A549 (cell line): ENCODE data around the gene MRPL18. TPM values are rescaled to one million over a fixed set of nuclear protein-coding genes. Genes with fewer than 3 reads are reported as not detected.

Experiments
- ATAC-seq, 2 experiments: fragments of 200-7000 bp in 1 of 2; fragments of >200 bp in 1 of 2; cut with Nextera tagmentation in 1 of 2; cut with Tn5 transposase in 1 of 2; 3 replicates each; pipeline versions ENCODE4 v1.8.0 to v1.9.1; 2018 to 2020; ENCODE audit warnings: mild to moderate bottlenecking in 1 of 2, moderate library complexity in 1 of 2
- CTCF ChIA-PET: fragments of 300-600 bp; sonication (Branson Sonifier 250); formaldehyde crosslinking; extraction: SDS; loops from one replicate; lab custom pipeline; 2021; ENCODE audit warnings: antibody characterized with exemption, inconsistent platforms; lab: Yijun Ruan, JAX
- POLR2A ChIA-PET: fragments of 350-600 bp; formaldehyde crosslinking; extraction: SDS; loops from one replicate; lab custom pipeline; 2021; ENCODE audit warnings: antibody characterized with exemption, inconsistent platforms; lab: Yijun Ruan, JAX
- DNase-seq, 2 experiments: peaks; one replicate each; pipeline versions ENCODE4 v3.0.0 to v3.0.0-alpha.2; 2011 to 2016; ENCODE audit warnings: low read depth in 1 of 2, low spot score in 1 of 2
- FAIRE-seq: peaks from 2 replicates; lab custom pipeline; 2011; peaks lifted over from hg19 to GRCh38; lab: Jason Lieb, UNC
- H3K27ac ChIP-seq, 2 experiments: fragments of >200 bp; sonication (Bioruptor Twin); formaldehyde crosslinking; 3 replicates each; pipeline ENCODE4 v1.5.1; 2016 to 2017
- H3K4me1 ChIP-seq: fragments of >200 bp; sonication (Bioruptor Twin); formaldehyde crosslinking; 3 replicates; pipeline ENCODE4 v1.6.1; 2016
- H3K4me2 ChIP-seq: fragments of >200 bp; sonication (Bioruptor Twin); formaldehyde crosslinking; 3 replicates; pipeline ENCODE4 v1.6.1; 2016
- H3K4me3 ChIP-seq: fragments of >200 bp; sonication (Bioruptor Twin); formaldehyde crosslinking; 3 replicates; pipeline ENCODE4 v1.5.1; 2016
- H3K9me3 ChIP-seq: fragments of >200 bp; sonication (Bioruptor Twin); formaldehyde crosslinking; 3 replicates; pipeline ENCODE4 v1.6.1; 2016
- CBX8 ChIP-seq: fragments of 200-600 bp; sonication (generic); IDR thresholded peaks from 2 replicates; pipeline ENCODE4 v1.6.1; 2016
- FOSL2 ChIP-seq, 2 experiments: fragments of 450-650 bp in 1 of 2; fragments of >200 bp in 1 of 2; sonication (Bioruptor Twin) in 1 of 2; formaldehyde crosslinking; IDR thresholded peaks; 2 replicates each; pipeline versions ENCODE4 v1.5.0 to v1.6.1; 2016 to 2020; ENCODE audit warnings: mild to moderate bottlenecking in 1 of 2, moderate library complexity in 1 of 2
- HDAC2 ChIP-seq: fragments of 200-600 bp; sonication (generic); IDR thresholded peaks from 2 replicates; pipeline ENCODE4 v1.6.1; 2016
- HEYL ChIP-seq: fragments of 250-450 bp; sonication (Bioruptor Pico); IDR thresholded peaks from 2 replicates; pipeline ENCODE4 v1.8.0; 2021; ENCODE audit warnings: mild to moderate bottlenecking, moderate library complexity
- MAFK ChIP-seq: fragments of 450-650 bp; IDR thresholded peaks from 2 replicates; pipeline ENCODE4 v1.6.1; 2014; ENCODE audit not compliant: partially characterized antibody
- MYC ChIP-seq: IDR thresholded peaks from 2 replicates; pipeline ENCODE4 v1.6.1; 2012; ENCODE audit warnings: mild to moderate bottlenecking, inconsistent platforms, low read length, improper control_type of control experiment, borderline replicate concordance
- PHF8 ChIP-seq: fragments of 200-600 bp; sonication (generic); IDR thresholded peaks from 2 replicates; pipeline ENCODE4 v1.6.1; 2016; ENCODE audit warnings: low read depth, mild to moderate bottlenecking, antibody characterized with exemption, moderate library complexity, borderline replicate concordance
- RNF2 ChIP-seq: fragments of 200-600 bp; sonication (generic); IDR thresholded peaks from 2 replicates; pipeline ENCODE4 v1.6.1; 2016; ENCODE audit warnings: low read depth, mild to moderate bottlenecking, antibody characterized with exemption, moderate library complexity, borderline replicate concordance
- SREBF2 ChIP-seq: fragments of 450-650 bp; IDR thresholded peaks from 2 replicates; pipeline ENCODE4 v1.6.1; 2014; ENCODE audit warnings: mild to moderate bottlenecking, moderate library complexity
- ZNF302 ChIP-seq: fragments of 250-450 bp; sonication (Bioruptor Pico); IDR thresholded peaks from 2 replicates; pipeline ENCODE4 v1.9.0; 2021; ENCODE audit warnings: inconsistent platforms, mild to moderate bottlenecking, moderate library complexity
- WGBS: methylation state at CpG from one replicate; pipeline ENCODE4 v1.1.6; 2017; ENCODE audit errors: missing lambda C conversion rate; 5-methylcytosine and 5-hydroxymethylcytosine counted together
- polyA plus RNA-seq, 4 experiments: library from polyadenylated mRNA; depleted of rRNA in 3 of 4; stranded (reverse); fragments of >200 nt; fragmentation: RNase III in 1 of 4; extraction: RNeasy Plus Mini Kit Qiagen cat#74134 plus additional on column Dnase treatment in 1 of 4; gene quantifications; 2 replicates in 3 of 4; 3 replicates in 1 of 4; pipeline ENCODE4 v1.2.3, GENCODE V29; 2011 to 2017
- TF ChIP-seq, protein P1 (sequence below): fragments of 200-600 bp; sonication (generic); IDR thresholded peaks from 2 replicates; pipeline ENCODE4 v1.6.1; 2016; ENCODE audit warnings: antibody characterized with exemption, mild to moderate bottlenecking, moderate library complexity
- TF ChIP-seq, protein P2 (sequence below): fragments of 250-450 bp; sonication (Bioruptor Pico); IDR thresholded peaks from 2 replicates; pipeline ENCODE4 v1.5.0; 2021; ENCODE audit warnings: mild to moderate bottlenecking, moderate library complexity, borderline replicate concordance
- TF ChIP-seq, protein P3 (sequence below): IDR thresholded peaks from 2 replicates; pipeline ENCODE4 v1.6.1; 2012; ENCODE audit warnings: low read depth, borderline replicate concordance

The MRPL18 gene
- polyA plus RNA-seq, 2 of the 4 experiments (the other 2 are of a cell fraction) = 115 to 142 TPM

DNA sequence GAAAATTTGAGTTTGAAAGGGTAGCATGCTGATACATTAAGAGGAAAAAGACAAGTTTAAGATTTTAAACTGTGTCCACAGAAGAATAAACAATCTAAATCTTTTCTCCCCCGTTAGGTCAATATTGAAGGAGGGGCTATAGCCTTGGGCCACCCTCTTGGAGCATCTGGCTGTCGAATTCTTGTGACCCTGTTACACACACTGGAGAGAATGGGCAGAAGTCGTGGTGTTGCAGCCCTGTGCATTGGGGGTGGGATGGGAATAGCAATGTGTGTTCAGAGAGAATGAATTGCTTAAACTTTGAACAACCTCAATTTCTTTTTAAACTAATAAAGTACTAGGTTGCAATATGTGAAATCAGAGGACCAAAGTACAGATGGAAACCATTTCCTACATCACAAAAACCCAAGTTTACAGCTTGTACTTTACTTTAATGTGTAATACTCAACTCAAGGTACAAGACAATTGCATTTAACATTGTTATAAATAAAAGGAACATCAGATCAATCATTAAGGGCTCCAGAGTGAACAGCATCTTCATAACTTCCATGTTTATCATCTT is 11.6 kb upstream of the MRPL18 start (continued):
- TF ChIP-seq, protein P1, sequence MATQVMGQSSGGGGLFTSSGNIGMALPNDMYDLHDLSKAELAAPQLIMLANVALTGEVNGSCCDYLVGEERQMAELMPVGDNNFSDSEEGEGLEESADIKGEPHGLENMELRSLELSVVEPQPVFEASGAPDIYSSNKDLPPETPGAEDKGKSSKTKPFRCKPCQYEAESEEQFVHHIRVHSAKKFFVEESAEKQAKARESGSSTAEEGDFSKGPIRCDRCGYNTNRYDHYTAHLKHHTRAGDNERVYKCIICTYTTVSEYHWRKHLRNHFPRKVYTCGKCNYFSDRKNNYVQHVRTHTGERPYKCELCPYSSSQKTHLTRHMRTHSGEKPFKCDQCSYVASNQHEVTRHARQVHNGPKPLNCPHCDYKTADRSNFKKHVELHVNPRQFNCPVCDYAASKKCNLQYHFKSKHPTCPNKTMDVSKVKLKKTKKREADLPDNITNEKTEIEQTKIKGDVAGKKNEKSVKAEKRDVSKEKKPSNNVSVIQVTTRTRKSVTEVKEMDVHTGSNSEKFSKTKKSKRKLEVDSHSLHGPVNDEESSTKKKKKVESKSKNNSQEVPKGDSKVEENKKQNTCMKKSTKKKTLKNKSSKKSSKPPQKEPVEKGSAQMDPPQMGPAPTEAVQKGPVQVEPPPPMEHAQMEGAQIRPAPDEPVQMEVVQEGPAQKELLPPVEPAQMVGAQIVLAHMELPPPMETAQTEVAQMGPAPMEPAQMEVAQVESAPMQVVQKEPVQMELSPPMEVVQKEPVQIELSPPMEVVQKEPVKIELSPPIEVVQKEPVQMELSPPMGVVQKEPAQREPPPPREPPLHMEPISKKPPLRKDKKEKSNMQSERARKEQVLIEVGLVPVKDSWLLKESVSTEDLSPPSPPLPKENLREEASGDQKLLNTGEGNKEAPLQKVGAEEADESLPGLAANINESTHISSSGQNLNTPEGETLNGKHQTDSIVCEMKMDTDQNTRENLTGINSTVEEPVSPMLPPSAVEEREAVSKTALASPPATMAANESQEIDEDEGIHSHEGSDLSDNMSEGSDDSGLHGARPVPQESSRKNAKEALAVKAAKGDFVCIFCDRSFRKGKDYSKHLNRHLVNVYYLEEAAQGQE = no peak
- TF ChIP-seq CBX8 (no peak), HDAC2 (no peak), HEYL (CRISPR knock-in tag) (no peak), MAFK (no peak), FOSL2 (IDR thresholded peaks at IDR 0.05) (no peak), FOSL2 (CRISPR knock-in tag; IDR thresholded peaks at IDR 0.05) (no peak), ZNF302 (no peak)

DNA sequence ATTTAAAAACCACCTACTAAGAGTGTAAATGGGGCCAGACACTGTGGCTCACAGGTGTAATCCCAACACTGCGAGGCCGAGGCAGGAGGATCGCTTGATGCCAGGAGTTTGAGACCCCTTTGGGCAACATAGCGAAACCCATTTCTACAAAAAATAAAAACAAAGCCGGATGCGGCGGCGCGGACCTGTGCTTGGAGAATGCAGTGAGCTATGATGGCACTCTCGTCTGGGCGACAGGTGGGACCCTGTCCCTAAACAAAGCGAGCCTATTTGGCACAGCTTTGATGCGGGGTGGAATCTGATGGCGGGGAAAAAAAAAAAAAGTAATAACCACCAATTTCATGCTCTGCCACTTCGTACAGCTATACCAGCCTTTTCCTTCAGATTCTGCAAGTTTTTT is 2.0 kb upstream of the MRPL18 start:
- peaks cover 38% of the 10 kb centered on the region for H3K4me1 ChIP-seq
- no peak for ATAC-seq
- no peaks in the 10 kb centered on the region for H3K9me3 ChIP-seq
- no peak for DNase-seq
- CTCF ChIA-PET = interaction anchor here (0.6 kb wide), 1 partner anchor 46 kb away, joined by 3 read pairs; no protein-coding TSS in a partner anchor
- WGBS = 3% methylated on average over 15 of the region's 15 CpGs
- H3K4me3 ChIP-seq = peak overlapping the region; percentile 92
- H3K4me2 ChIP-seq = peak overlapping the region; percentile 84
- no peak for FAIRE-seq
- peak overlapping the region; percentile 94 to 98 for H3K27ac ChIP-seq
- POLR2A ChIA-PET = interaction anchor here (0.9 kb wide), 1 partner anchor 26 kb away, joined by 3 read pairs; the partner anchor contains the start of gene ACAT2
- TF ChIP-seq, protein P2, sequence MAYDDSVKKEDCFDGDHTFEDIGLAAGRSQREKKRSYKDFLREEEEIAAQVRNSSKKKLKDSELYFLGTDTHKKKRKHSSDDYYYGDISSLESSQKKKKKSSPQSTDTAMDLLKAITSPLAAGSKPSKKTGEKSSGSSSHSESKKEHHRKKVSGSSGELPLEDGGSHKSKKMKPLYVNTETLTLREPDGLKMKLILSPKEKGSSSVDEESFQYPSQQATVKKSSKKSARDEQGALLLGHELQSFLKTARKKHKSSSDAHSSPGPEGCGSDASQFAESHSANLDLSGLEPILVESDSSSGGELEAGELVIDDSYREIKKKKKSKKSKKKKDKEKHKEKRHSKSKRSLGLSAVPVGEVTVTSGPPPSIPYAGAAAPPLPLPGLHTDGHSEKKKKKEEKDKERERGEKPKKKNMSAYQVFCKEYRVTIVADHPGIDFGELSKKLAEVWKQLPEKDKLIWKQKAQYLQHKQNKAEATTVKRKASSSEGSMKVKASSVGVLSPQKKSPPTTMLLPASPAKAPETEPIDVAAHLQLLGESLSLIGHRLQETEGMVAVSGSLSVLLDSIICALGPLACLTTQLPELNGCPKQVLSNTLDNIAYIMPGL (CRISPR knock-in tag) = no peak
- TF ChIP-seq, all 56 proteins: peak for 0

DNA sequence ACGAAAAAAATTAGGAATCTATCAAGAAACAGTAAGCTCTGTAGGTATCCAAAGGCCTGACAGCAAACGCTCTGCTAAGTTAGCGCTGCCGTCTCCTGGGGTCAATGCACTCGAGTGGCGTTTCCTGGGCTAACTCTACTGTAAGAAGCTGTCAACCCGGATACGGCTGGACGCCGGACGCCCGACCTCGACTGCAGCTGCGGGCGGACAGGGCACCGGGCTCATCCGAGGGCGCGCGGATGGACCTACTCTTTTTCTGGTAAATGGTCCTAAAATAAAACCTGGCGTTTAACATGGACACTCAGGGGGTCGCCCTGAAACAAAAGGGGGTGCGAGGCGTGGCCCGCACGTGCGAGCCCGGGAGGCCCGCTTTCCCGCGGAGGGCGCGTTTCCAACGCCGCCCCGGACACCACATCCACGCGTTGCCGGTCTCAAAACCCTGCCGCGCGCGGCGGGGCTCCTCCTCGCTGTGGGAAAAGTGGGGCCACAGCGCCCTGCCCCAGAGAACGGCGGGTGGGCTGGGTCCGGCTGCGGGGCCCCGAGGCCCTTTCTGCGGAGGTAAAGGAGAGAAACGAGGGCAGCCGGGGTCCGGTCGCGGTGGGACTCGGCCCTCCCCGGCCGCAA is 1.4 kb upstream of the MRPL18 start:
- CTCF ChIA-PET = interaction anchor here (0.6 kb wide), 1 partner anchor 45 kb away, joined by 3 read pairs; no protein-coding TSS in a partner anchor
- Histone ChIP-seq H3K4me3 (peak overlapping the region; percentile 92), H3K9me3 (no peaks in the 10 kb centered on the region), H3K4me1 (peaks cover 38% of the 10 kb centered on the region), H3K4me2 (peak overlapping the region; percentile 84), H3K27ac (peak overlapping the region; percentile 94 to 98)
- DNase-seq (peak; percentile 15 to 16), ATAC-seq (no peak), FAIRE-seq (no peak)
- POLR2A ChIA-PET = interaction anchor here (0.9 to 2.9 kb wide), 3 partner anchors 27 to 62 kb away, joined by 3 to 15 read pairs (median 13); partner anchors contain the start of genes ACAT2 and WTAP
- TF ChIP-seq MYC (0 out of 2 replicates have a peak, but pooled peaks have one; percentile 34), SREBF2 (no peak), PHF8 (0 out of 2 replicates have a peak, but pooled peaks have one; percentile 49), RNF2 (no peak)
- TF ChIP-seq, protein P1 = no peak
- TF ChIP-seq, protein P3, sequence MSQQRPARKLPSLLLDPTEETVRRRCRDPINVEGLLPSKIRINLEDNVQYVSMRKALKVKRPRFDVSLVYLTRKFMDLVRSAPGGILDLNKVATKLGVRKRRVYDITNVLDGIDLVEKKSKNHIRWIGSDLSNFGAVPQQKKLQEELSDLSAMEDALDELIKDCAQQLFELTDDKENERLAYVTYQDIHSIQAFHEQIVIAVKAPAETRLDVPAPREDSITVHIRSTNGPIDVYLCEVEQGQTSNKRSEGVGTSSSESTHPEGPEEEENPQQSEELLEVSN = no peak
- 0% methylated on average over 21 of the region's 60 CpGs for WGBS
